Measurements from ENCODE around the gene ETFDH.
"Not testable (repeated sequence)": the region's sequence is repeated elsewhere in the genome, so short reads cannot be mapped to it uniquely, and the experiment has no call there.

The ETFDH gene

GRCh38 chr4:158754385-158755180 is 82.5 kb downstream of the ETFDH start:
- DNase-seq (ENCODE audit: low read depth) = peak; percentile 43

- not testable (repeated sequence) for DNase-seq (ENCODE audit: low read depth)
Observed at GRCh38 chr4:158755819-158756218, 83.7 kb downstream of the ETFDH start.

GRCh38 chr4:158756588-158756987 is 84.5 kb downstream of the ETFDH start:
- DNase-seq (ENCODE audit: low read depth) = no peak

- no peak for DNase-seq (ENCODE audit: low read depth)
Observed at GRCh38 chr4:158758142-158758541, 86.0 kb downstream of the ETFDH start.

GRCh38 chr4:158758703-158759102 is 86.6 kb downstream of the ETFDH start:
- DNase-seq (ENCODE audit: low read depth) = no peak

Measured in fibroblast of gingiva (primary cell).